DLD1 (cell line): ENCODE results near the gene FSCN2.
"Not testable (repeated sequence)": the region's sequence is repeated elsewhere in the genome, so short reads cannot be mapped to it uniquely, and the experiment has no call there.

Source experiments
- in situ Hi-C: cut with HindIII; loops from 2 replicates; pipeline ENCODE4 v1.10.0; 2017; ENCODE audit warnings: low sequenced_read_pairs

The FSCN2 gene

DNA sequence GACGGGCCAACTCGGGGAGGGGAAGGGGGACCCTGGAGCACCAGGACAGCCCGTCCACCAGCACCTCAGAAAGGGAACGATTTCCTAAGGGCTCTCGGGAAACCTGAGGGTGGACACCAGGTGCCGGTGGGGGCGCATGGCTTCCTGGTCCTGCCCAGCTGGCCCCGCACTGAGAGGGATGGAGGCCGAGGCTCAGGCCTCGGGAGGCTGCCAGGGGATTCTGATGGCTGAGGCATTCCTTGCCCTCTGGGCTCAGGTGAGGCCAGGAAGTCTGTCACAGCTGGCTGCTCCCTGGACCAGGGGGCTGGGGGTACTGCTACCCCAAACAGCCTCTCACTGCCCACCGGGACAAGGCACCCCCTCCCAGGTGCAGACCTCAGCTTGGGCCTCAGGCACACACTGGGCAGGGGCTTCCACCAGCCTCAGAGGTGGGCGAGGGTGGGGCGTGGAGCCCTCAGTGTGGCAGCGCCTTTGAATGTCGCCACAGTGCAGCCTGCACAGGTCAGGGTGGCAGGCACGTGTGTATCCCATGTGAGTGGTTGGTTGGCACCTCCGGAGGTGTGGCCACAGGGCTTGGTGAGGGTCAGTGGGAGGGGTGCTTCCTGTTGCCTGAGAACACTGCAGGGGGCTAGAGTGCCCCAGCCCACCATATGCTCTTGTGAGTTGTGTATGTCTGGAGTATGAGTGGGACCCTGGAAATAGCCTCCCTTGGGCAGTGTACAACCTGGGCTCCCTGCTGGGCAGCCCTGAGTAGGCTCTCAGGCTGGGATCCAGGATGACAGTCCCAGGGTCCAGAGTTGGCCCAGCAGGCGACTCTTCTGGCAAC, 3.9 kb upstream of the FSCN2 start:
- in situ Hi-C loops, result no loop called here

DNA sequence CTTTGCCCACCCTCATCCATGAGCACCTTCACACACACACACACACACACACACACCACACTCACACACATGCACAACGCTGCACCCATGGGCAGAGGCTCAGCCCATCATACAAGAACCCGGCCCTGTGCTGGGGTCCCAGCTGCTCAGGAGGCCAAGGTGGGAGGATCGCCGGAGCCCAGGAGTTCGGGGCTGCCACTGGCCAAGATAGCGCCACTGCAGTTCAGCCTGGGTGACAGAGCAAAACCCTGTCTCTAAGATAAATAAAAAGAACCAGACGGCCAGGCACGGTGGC, 3.4 kb upstream of the FSCN2 start:
- in situ Hi-C loops, result no loop called here

DNA sequence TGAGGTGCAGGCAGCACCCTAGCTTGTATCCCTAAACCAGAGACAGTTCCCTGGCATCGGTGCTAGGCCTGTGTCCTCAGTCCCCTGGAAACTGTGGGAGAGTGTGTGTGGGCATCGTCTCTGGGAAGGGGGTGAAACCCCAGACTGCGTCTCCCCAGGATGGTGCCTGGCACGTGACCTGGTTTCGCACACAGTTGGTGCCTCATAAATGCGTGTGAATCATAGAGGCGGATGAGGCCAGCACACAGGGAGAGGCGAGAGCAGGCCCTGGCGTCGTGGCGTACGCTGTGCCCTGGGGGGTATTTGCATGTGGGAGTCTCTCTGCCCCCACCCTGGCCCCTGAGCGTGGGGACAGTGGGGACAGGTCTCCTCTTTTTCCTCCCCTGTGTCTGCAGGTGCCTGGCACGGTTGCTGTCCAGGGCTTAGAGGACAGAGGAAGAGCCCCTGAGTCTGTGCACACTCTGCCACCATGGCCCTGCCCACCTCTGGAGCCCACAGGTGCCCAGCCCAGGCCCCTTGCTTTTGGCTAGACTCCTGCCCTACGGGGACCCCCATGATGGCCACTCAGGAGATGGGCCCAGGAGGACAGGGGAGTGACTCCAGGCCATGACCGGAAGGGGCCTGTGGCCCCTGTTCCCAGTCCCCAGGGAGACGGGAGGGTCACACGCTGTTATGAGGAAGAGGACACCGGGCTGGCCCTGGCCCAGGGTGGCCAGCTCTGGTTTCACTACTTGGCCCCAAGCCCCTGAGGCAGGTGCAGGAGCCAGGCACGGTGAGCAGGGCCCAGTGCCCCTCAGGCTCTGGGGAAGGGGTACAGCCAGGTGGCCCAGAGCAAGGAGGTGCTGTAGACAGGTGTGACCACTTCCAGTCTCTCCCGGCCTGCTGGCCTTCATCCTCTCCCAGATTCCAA, 1.3 kb upstream of the FSCN2 start:
- in situ Hi-C loops, result no loop called here

DNA sequence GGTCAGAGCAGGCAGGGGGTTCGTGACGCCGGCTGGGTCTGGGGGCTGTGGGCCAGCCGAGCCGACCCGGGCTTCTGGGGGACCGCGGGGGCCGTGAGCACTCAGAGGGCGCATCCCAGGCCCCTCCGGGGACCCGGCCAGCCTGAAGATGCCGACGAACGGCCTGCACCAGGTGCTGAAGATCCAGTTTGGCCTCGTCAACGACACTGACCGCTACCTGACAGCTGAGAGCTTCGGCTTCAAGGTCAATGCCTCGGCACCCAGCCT, 140 bp downstream of the FSCN2 start:
- in situ Hi-C loops, result no loop called here

DNA sequence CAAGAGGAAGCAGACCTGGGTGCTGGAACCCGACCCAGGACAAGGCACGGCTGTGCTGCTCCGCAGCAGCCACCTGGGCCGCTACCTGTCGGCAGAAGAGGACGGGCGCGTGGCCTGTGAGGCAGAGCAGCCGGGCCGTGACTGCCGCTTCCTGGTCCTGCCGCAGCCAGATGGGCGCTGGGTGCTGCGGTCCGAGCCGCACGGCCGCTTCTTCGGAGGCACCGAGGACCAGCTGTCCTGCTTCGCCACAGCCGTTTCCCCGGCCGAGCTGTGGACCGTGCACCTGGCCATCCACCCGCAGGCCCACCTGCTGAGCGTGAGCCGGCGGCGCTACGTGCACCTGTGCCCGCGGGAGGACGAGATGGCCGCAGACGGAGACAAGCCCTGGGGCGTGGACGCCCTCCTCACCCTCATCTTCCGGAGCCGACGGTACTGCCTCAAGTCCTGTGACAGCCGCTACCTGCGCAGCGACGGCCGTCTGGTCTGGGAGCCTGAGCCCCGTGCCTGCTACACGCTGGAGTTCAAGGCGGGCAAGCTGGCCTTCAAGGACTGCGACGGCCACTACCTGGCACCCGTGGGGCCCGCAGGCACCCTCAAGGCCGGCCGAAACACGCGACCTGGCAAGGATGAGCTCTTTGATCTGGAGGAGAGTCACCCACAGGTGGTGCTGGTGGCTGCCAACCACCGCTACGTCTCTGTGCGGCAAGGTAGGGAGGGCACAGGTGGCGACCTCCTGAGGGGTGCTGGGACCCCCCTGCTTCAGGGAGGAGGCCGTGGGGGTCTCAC, 667 bp downstream of the FSCN2 start:
- in situ Hi-C loops, result no loop called here

DNA sequence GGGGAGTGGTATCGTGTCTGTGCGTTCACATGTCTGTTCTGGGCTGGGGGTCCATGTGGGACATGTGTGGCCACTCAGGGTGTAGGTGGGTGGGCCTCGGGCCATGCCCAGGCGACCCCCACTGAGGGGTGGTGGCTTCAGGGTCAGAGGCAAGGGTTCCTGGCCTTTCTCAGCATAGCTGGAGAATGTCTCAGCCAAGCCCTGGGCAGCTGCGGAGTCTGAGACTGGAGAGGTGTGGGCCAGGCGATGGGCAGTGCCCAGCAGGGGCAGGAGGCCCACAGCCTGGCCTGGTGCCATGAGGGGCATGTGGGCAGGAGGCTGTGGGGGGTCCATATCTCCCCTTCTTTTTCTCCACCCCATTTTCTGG, 1.2 kb downstream of the FSCN2 start:
- in situ Hi-C loops, result no loop called here

DNA sequence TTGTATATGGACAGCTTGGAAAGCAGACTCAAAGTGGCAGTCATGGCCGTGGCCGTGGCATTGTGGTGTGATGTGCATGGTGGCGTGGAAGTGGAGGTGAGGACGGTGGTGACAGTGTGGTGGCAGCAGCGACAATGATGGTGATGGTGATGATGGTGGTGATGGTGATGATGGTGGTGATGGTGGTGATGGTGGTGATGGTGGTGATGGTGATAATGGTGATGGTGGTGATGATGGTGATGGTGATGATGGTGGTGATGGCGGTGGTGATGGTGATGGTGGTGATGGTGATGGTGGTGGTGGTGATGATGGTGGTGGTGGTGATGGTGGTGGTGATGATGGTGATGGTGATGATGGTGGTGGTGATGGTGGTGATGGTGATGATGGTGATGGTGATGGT, 2.8 kb downstream of the FSCN2 start:
- in situ Hi-C loops, result not testable (repeated sequence)

DNA sequence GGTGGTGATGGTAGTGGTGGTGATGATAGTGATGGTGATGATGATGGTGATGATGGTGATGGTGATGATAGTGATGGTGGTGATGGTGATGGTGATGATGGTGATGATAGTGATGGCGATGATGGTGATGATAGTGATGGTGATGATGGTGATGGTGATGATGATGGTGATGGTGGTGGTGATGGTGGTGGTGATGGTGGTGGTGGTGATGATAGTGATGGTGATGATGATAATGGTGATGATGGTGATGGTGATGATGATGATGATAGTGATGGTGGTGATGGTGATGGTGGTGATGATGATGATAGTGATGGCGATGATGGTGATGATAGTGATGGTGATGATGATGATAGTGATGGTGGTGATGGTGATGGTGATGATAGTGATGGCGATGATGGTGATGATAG, 3.8 kb downstream of the FSCN2 start:
- in situ Hi-C loops, result not testable (repeated sequence)

DNA sequence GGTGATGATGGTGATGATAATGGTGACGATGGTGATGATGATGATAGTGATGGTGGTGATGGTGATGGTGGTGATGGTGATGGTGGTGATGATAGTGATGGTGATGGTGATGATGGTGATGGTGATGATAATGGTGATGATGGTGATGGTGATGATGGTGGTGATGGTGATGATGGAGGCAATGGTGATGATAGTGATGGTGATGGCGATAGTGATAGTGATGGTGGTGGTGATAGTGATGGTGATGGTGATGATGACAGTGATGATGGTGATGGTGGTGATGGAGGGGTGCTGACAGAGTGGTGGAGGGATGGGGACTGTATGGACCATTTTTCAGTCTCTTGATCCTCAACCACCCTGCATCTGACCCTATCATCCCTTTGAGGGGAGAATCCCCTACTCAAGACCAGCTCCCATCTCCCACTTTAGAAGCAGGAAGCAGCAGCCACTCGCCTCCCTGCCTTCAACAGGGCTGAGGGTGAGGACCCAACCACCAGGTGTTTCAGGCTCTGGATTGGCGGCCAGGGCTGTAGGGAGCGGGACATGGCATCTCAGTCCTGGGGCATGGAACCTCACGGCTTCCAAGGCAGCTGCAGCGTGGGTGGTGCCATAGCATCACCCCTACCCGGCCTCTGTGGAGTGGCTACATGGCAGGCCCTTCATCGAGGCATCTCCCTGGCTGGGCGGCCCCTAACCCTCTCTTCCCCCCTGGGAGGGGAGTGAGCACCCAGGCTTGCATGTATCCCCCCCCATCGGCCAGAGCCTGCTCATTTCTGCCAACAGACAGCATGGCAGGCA, 4.5 kb downstream of the FSCN2 start:
- in situ Hi-C loops, result no loop called here

DNA sequence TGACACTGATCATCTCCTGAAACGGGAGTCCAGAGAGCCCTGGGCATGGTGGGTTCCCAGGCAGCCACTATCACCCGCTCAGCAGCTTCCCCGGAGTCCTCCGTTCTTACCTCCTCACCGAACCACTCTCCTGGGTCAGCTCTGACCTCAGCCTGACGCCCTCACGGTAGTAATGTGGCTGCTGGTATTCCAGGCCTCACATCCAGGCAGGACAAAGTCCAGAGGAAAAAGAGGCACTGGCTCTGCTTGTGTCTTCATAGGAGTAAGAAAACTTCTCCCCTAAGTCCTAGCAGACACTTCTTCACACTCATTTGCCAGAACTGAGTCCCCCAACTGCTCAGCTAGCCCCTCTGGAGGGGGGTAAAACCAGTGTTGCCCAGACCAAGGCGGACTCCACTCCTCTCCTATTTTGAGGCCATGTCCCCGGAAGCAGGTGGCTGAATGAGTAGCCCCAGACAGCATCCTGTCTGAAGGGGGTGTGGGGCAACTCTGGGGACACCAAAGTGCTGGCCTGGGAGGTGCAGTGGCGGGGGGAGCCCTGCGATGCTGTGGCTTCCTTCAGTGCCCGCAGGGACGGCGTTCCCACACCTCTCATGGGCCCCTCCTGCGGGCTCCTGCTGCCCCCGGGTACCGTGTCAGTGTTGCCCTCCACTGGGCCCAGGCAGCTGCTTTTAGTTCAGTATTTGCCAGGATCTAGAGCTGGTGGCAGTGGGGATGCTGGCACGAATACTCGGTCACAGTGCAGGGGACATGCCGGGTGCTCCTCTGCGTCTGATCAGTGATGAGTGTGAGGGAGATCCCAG, 5.4 kb downstream of the FSCN2 start:
- in situ Hi-C loops, result no loop called here

DNA sequence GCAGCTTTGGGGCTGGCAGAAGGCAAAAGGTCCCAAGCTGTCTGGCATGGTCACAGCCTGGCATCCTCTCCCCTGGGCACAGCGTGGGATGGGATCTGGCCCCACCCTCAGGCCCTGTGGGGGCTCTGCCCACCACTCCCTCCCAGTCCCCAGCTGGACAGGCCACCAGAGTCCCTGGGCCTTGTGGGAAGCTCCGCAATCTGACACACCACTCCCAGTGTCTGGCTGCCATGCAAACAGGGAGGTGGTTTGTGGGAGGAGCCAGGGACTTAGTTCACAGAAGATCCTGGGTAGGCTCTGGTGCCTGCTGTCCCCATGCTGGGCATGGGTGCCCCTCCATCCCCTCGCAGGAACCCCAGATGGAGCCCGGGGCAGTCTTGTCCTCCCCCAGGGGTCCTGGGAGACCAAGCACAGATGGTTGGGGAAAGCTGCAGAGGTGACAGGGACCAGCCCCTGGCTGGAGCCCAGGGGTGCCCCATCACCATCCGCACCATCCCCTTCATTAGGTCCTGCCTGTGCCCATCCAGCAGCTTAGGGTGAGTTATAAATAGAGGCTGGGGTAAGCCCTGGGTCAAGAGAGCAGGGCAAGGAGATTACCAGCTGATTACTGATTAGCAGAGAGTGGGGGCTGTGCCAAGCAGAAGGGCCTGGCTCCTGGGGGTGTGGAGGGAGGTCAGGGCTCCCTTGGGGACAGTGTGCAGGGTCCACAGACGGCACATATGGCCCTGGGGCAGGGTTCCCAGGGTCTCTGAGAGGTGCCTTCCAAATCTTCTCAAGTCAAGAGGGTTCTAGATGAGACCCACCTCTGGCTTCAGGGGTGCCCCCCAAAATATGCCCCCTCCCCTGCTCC, 6.2 kb downstream of the FSCN2 start:
- in situ Hi-C loops, result no loop called here

DNA sequence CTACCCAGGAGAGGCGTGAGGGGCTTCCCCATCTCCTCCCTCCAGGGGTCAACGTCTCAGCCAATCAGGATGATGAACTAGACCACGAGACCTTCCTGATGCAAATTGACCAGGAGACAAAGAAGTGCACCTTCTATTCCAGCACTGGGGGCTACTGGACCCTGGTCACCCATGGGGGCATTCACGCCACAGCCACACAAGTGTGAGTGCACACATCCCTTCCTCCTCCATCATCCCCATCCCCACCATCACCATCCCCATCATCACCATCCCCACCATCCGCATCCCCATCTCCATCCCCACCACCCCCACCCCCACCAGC, 6.8 kb downstream of the FSCN2 start:
- in situ Hi-C loops, result no loop called here

DNA sequence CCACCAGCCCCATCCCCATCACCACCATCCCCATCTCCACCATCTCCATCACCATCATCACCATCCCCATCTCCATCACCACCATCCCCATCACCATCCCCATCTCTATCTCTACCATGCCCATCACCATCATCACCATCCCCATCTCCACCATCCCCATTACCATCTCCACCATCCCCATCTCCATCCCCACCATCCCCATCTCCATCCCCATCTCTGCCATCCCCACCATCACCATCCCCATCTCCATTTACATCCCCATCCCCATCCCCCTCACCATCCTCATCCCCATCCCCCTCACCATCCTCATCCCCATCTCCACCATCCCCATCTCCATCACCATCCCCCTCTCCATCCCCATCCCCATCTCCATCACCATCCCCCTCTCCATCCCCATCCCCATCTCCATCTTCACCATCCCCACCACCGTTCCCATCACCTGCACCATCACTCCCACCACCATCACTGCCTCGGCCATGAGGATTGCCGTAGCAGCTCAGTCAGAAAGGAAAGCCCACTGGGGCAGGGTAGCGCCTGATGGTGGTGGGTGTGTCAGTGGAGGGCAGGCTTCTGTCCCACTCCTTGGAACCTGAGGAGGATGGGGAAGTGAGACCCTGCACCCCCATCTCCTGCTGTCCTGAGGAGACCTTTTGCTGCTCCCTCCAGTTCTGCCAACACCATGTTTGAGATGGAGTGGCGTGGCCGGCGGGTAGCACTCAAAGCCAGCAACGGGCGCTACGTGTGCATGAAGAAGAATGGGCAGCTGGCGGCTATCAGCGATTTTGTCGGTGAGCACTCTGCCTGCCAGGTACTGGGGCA, 7.5 kb downstream of the FSCN2 start:
- in situ Hi-C loops, result no loop called here

DNA sequence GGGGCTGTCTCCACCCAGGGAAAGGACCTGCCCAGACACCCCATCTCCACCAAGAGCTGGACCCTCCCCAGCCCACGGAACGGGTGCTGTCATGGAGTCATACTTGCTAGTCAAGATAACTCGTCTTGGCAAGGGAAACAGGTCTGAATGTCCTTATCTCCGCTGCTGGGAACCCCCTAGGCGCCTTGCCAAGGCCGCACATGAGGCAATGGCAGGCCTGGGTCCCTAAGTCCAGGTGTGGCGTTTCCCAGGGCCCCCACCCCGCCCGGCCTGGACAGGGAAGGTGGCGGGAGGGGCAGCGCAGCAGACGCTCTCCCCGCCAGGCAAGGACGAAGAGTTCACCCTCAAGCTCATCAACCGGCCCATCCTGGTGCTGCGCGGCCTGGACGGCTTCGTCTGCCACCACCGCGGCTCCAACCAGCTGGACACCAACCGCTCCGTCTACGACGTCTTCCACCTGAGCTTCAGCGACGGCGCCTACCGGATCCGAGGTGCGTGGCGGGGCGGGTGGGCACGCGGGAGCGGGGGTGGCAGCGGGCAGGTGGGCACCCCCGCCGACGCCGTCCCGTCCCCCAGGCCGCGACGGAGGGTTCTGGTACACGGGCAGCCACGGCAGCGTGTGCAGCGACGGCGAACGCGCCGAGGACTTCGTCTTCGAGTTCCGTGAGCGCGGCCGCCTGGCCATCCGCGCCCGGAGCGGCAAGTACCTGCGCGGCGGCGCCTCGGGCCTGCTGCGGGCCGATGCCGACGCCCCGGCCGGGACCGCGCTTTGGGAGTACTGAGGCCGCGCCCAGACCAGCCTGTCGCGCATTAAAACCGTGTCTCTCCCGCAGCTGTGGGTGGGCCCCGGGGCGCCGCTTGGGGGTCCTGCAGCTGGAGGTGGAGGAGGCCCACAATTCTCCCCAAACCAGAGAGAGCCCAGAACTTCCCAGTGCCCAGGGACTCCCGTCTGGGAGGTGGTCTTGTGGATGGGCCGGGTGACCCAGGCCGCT, 8.4 kb downstream of the FSCN2 start:
- in situ Hi-C loops, result no loop called here

DNA sequence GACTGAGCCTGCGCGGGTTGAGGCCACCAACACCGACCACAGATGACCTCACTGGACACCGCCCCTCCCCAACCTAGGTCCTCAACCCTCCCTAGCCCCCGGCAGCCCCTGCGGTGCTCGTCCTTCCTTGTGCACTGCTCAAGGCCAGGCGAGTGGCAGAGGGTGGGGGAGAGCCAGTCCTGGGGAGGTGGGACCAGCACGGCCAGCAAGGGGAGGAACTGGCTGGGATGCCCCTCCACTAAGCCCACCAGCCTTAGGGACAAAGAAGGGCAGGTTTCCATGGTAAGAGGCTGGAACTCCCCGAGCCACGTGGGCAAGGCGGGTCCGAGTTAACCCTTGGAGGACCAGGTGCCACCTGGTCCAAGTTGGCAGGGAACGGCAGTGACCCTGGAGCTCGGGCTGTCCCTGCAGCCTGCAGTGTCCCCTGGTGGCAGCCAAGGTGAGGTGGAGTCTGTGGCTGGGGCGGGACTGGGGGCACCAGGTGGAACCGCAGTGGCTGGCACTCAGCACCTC, 9.2 kb downstream of the FSCN2 start:
- in situ Hi-C loops, result no loop called here

DNA sequence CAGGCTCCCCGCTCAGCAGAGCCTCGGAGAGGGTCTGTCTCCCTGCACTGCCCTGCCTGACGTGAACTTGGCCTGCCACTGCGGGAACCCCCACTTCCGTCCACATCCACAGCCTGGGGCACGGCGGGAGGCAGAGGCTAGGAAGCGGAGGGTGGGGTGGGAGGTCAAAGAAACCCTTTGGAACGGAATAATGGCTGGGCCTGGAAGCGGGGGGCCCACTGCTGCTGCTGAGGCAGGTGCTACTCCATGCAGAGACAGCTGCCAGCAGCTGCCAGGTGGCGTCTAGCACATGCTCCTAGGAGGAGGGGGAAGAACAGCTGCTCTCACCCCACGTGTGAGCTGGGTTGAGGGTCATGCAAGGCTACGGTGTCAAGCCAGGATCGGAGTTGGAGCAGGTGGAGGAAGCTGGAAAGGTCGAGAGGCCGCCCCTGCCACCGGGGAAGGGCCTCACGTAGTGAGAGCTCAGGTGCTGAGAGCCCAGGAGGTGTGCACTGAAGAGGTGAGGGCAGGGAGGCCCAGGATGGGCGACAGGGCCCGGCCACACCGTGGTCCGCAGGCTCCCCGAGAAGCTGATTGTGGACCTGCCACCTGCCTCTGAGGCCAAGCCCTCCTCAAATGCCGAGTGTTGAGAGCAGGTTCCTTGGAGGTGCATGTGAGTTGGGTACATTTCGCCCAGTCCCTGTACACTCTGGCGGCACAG, 9.8 kb downstream of the FSCN2 start:
- in situ Hi-C loops, result no loop called here
